ENCODE measurements around the gene PTGER2.
A peak's percentile ranks its signal among the peaks of the same experiment; 100 is the strongest.

PTGER2 gene

DNA sequence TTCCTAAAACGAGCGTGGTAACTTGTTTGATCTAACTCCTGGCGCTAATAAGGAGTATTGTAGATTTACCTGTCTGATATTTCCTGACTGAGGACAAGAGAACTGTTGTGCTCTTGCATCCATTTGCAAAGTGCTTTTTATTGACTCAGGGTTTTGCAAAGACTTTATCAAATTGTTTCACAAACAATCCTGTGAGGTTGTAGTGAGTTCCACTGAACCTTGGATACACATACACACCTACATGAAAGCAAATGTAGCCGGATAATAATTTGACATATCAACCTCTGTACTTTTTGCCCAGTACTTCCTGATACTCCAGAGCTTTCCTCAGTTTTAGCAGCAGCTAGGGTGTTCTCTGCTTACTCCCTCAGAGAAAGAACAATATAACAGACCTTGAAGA is 6.7 kb upstream of the PTGER2 start:
- DNase-seq = no peak

DNA sequence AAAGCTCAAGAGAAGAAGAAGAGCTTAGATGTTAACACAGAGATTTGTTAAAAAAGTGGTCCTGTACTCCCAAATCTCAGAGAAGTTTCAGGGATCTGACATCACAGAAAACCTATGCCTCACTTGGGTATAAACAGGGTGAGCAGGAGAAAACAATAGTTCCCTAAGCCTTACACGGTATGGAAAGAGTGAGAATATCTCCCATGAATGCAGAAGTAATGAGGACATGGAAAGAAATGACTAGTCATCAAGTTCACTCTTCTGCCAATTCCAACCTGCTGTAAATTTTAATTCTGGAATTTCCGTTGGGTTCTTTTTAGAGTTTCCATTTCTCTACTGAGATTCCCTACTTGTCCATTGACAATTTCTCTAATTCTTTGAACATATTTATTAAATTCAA is 6.2 kb upstream of the PTGER2 start:
- no peak for DNase-seq

DNA sequence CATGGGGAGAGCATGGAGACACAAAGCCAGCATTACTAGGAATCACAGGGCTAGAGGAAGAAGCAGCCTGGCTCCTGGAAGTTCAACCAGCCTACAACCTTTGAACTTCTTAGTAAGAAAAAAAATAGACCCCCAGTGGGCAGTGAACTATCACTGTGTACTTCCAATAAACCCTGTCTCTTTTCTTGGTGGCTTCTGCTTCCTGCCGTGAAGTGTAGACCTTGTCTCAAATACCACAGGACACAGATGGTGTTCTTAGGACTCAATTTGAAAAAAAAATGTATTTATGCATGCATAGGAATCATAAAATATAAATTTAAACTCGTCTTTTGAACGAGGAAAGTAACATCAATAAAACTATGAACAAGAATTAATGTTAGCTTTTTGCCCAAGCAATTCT is 3.6 kb upstream of the PTGER2 start:
- DNase-seq = no peak

DNA sequence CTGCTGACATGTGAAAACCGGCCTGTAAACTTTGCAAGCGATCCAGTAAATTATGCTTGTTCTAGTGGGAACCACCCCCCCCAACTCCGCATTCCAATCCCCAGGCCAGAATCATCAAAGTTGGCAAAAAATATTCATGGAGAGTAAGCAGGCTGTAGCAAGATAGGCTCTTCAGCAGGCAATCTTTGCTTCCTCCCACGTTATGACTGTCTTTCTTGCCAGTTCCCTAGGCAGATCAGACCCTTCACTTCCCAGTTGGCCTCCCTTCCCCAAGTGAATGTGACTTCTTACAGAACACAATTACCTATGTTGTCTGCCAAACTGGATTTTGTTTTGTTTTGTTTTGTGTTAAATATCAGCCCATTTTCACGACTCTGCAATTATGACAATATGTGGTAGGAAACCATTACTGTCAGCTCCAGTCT is 1.2 kb upstream of the PTGER2 start:
- DNase-seq = no peak

DNA sequence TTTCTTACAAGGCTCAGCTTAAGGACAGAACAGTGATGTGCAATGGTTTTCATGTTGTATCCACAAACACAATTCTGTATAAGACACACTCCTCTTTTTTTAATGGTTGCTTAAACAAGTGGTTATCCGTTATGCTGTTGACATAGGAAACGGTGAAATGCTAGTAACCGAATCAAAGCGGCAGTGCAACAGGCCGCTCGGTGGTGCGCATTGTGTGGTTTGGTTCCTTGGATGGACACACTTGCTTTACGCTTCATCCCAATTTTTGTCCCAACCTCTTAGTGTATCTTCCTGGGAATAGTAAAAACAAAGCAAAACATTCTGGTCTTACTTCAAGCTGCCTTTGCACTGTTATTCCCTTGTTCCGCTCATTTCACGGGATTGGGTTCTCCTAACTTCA is 650 bp upstream of the PTGER2 start:
- no peak for DNase-seq

DNA sequence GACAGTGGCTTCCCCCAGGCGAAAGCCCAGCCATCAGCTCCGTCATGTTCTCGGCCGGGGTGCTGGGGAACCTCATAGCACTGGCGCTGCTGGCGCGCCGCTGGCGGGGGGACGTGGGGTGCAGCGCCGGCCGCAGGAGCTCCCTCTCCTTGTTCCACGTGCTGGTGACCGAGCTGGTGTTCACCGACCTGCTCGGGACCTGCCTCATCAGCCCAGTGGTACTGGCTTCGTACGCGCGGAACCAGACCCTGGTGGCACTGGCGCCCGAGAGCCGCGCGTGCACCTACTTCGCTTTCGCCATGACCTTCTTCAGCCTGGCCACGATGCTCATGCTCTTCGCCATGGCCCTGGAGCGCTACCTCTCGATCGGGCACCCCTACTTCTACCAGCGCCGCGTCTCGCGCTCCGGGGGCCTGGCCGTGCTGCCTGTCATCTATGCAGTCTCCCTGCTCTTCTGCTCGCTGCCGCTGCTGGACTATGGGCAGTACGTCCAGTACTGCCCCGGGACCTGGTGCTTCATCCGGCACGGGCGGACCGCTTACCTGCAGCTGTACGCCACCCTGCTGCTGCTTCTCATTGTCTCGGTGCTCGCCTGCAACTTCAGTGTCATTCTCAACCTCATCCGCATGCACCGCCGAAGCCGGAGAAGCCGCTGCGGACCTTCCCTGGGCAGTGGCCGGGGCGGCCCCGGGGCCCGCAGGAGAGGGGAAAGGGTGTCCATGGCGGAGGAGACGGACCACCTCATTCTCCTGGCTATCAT is 663 bp downstream of the PTGER2 start:
- no peak for DNase-seq

DNA sequence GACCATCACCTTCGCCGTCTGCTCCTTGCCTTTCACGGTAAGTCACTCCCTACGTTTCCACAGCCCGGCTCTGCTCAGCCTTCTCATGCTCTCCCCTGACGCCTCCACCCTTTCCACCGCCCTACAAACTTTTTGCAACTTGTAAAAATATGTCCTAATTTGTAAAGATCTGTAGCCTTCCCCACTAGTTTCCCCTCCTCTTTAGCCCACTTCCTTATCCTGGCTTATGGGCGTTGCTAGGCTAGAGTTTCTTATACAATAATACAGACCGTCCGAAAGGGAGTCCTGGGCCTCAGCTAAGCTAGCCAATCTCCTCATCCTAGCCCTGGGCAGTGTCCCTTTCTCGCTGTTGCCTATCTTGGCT is 1.2 kb downstream of the PTGER2 start:
- no peak for DNase-seq

DNA sequence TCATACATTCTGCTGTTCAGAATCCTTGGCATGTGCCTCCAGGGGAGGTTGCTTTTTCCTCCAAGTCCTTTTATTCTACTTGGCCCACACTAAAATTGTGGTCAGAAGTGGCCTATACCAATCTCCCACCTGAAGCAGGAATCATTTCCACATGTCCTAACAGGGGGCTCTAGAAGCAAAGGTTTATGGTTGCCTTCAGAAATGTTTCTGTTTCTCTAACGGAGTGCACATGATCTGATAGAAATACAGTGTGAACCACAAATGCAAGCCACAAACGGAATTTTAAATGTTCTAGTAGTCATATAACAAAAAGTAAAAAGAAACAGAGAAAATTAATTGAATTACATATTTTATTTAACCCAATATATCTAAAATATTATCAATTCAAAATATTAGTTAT is 4.0 kb downstream of the PTGER2 start:
- DNase-seq = no peak

DNA sequence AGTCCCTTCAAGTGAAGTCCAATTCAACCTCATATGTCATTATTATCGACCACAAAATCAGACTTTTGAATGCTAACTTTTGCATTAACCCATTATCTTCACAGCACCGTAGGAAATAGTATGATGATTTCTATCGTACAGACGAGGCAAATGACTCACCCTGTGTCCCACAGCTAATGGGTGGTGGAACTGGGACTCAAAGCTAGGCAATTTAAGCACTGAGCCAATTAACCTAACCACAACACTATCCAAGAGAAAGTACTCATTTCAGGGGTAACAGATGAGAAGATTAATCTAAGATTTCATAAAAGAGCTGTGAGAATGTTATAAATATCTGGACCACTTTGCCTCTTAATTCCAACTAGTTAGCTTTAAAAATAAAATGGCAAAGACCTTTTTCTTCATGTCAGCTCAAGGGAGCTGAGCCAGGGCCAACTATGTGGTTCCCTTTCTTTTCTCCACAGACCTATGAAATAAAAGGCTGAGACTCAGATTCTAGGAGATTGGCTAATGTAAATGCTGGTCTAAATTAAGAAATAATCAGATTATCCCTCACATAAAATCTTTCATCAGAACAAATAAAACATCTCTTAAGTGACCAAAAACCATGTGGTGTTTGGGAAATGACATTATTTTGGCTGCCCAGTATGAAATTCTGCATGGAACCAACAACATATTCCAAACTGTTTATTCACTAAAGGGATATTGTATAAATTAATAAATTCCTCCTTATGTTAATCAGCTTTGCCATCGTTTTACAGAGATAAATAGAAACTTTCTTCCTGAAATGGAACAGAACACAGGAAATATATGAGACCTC is 4.9 kb downstream of the PTGER2 start:
- DNase-seq = peak; percentile 51

DNA sequence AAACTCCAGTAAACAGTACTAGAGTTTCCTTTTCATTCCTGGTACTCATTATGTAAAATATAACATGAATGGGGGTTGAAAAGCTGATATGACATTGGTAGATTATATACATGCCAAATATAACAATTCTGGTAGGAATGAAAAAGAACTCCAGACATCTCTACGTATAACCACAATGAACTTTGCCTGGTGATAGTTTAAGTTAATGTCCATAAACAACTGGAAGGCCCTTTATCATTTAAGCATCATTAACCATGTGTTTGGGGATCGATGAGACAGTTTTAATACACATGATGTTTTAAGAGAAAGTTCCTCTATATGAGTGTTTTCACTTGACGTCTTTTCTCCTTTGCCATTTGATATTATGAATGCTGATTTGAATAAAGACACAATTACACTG is 5.8 kb downstream of the PTGER2 start:
- no peak for DNase-seq

DNA sequence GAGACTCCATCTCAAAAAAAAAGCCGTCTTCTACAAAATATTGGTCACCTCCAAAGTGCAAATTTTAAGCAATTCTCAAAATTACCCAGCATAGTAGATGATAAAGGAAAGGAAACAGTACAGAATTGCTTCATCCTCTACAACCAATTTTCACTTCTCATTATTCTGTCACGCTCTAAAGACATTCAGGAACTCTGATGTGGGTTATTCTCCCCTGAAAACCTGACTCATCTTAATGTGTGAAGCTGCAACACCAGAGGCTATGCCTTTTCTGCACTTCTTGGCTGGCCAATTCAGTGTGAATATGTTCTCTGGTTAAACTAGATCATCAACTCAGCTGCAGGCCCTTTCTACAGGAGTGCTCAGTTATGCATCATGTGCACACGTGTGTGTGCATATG is 11.0 kb downstream of the PTGER2 start:
- peak; percentile 90 for DNase-seq

DNA sequence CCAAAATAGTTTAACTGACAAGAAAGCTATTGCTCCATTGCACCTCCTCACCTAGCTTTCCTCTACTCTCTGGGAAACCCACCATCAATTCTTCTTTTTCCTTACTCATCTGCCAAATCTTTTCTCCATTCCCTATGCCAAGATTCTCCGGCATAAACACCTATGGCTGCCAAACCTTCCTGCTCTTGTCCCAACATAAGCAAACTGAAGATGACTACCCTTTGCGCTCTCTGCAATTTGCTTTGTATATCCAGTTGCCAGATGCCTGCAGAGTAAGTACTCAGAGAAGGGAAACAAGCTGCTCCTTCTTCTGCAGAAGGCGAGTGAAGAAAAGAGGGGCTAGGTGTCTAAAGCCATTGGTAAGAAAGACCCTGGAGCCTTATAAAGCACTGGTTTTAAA is 11.5 kb downstream of the PTGER2 start:
- no peak for DNase-seq

DNA sequence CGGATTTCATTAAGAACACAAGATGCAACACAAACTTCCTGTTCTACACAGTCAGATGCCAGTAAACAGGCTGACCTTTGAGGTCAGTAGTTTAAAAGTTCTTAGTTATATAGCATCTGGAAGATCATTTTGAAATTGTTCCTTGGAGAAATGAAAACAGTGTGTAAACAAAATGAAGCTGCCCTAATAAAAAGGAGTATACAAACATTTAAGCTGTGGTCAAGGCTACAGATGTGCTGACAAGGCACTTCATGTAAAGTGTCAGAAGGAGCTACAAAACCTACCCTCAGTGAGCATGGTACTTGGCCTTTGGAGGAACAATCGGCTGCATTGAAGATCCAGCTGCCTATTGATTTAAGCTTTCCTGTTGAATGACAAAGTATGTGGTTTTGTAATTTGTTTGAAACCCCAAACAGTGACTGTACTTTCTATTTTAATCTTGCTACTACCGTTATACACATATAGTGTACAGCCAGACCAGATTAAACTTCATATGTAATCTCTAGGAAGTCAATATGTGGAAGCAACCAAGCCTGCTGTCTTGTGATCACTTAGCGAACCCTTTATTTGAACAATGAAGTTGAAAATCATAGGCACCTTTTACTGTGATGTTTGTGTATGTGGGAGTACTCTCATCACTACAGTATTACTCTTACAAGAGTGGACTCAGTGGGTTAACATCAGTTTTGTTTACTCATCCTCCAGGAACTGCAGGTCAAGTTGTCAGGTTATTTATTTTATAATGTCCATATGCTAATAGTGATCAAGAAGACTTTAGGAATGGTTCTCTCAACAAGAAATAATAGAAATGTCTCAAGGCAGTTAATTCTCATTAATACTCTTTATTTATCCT is 13.5 kb downstream of the PTGER2 start:
- peak; percentile 76 for DNase-seq

DNA sequence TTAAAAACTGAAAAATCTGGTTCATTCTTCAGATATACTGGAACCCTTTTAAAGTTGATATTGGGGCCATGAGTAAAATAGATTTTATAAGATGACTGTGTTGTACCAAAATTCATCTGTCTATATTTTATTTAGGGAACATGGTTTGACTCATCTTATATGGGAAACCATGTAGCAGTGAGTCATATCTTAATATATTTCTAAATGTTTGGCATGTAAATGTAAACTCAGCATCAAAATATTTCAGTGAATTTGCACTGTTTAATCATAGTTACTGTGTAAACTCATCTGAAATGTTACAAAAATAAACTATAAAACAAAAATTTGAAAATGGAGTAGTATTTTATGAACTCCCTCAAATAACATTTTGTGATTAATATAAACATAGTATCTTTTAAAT is 14.2 kb downstream of the PTGER2 start:
- peak; percentile 41 for DNase-seq

DNA sequence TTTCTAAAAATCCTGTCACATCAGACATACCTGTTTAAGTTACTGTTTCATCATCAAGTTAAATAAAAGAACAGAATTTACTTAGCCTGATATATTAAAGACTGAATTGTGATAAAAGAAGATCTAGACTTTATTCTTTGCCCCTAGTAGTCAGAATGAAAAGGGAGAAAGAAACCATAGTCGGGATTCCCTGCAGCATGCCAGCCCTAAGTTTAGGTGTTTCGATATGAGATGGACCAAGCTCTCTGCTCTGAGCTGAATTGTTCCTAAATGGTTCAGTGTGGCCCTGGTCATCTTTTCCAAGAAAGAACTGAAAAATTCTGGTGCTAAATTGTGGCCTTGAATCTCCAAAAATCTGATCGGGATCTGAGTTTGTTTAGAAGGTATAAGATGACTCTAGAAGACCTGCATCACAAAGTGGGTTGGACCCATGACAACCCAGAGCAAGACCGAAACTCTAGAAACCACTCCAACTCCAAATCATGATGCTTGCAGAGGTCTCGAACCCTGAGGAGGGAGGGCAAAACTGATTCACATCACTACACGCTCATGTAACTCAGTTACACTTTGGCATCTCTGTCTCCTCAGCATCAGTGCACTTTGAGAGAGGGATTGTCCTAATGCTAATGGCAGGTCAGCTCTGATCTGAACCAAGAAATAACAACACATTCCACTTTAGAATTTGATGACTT is 15.7 kb downstream of the PTGER2 start:
- peak; percentile 71 for DNase-seq

DNA sequence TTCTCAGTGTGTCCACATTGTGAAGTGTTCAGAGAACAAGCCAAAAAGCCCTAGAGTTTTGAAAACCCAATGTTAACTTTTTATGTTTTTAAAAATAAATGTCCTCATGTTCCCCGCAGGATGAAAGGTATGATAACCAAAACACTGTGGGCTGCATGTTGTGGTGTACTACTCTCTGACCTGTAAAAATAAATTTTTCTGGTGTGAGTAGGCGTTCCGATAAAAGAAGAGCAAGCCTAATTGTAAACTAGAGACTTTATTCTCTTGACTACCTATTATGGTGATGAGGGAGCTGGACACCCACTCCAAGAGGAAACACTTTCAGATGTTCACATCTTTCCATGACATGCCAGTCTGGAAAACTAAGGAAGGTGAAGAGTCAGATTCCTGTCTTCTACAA is 18.2 kb downstream of the PTGER2 start:
- no peak for DNase-seq

DNA sequence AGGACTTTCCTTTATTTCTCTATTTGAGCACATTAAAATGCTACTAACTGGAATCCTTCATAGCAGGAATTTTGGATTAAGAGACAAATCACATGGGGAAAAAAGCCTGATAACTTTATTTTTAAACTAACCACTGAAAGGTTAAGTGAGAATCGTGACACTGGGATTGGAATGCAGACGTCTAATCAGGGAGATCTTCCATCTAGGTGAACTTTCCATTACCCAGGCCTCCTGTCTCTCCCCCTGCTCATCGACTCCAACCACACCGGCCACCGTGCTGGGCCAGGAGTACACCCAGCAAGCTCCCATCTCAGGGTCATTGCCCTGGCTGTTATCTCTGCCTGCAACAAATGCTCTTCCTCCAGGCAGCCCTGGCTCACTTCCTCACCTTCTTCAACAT is 19.0 kb downstream of the PTGER2 start:
- no peak for DNase-seq

DNA sequence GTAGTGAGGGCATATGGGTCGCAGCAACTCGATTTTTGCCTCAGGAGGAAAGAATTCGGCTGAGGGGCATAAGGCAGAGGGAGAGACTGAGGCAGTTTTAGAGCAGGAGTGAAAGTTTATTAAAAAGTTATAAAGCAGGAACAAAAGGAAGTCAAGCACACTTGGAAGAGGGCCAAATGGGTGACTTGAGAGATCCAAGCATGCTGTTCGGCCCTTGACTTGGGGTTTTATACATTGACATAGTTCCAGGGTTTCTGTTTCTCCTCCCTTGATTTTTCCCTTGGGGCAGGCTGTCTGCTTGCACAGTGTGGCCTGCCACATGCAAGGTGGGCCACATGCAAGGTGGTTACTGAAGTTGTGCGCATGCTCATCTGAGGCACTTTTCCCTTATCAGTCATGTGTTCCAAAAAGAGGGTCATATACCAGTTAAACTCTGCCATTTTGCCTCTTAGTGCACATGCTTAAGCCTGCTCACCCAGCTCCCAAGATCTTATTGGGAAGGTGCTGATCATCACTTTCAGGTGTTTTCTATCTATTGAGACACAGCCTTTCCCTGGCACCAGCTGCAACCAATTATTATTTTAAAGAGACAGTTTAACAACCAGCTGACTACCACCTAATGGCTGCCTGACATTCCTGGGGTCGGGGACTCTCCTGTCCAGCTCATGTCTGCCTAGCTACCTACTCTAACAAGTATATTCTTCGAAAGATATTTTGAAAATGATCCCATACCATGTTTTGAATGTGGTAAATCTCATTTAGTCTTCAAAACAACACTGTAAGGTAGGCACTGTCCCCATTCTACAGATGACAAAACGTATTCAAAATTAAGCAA is 19.9 kb downstream of the PTGER2 start:
- no peak for DNase-seq

DNA sequence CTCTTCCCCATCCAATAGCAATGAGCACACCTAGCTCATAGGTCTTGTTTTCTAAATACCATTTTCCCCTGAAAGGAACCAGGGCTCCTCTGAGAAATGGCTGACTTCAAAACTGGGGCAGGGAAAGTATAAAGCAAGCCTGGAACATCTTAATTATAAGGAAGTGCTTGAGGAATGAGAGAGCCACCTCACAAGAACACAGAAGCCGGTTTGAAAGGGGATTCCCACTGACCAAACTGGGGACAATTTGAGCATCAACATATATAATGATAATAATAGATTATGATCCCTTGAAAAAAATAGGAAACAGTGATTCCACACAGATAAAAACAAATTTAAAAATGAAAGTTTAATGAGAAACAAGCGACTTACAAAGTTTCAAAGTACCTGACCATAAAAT is 22.1 kb downstream of the PTGER2 start:
- DNase-seq = no peak

DNA sequence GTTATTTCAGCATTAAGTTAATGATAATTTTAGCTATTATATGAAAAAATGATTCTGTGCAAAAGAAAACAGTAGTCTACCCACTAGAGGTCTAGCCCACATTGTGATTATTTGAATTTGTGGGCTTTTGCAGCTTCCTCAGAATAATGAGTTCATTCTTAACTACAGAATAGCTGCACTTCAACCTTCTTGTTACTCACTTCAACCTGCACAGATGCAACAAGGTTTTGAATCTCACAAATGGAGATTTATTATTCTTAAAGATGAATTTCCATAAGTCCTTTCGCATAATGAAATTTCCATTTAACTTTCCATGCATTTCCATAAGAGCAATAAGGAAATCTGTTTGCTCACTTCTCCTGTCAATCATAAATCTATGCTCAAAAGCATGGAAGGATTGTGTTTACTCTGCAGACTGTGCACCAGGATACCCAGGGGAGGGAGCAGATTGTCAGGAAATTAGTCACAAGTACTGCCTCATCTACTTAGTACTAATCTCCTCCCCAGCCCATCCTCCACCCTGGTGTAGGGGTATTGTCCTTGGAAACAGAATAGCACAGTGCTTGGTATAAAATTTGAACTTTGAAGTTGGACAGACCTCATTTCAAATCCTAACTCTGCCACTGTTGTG is 24.1 kb downstream of the PTGER2 start:
- DNase-seq = no peak

DNA sequence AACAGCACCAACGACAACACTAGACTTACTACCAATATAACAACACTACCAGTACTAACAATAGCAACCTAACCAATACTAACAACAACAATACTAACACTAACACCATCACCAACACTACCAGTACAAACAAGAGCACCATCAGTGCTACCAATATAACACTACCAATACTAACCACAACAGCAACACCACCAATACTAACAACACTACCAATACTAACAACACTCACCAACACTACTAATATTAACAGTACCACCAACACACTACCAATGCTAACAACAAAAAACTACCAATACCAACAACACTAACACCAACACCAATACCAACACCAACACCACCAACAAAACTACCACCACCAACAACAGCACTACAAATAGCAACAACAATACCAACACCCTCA is 25.1 kb downstream of the PTGER2 start:
- no peak for DNase-seq

Measured in activated CD4-positive, alpha-beta T cell treated with anti-CD3 and anti-CD28 coated beads, Interleukin-10, Interleukin-2, amounts not matched to agents 100 ng/mL and 50 ng/mL, durations not matched to agents 16 hours and 8 hours (primary cell).